NCI-H1436 (cell line): ENCODE results near the gene TEX264.
"Not testable (repeated sequence)": the region's sequence is repeated elsewhere in the genome, so short reads cannot be mapped to it uniquely, and the experiment has no call there.

ENCODE experiments used
- DNase-seq: peaks from one replicate; lab custom pipeline; 2025; lab: John Stamatoyannopoulos, UW

TEX264 gene, protein sequence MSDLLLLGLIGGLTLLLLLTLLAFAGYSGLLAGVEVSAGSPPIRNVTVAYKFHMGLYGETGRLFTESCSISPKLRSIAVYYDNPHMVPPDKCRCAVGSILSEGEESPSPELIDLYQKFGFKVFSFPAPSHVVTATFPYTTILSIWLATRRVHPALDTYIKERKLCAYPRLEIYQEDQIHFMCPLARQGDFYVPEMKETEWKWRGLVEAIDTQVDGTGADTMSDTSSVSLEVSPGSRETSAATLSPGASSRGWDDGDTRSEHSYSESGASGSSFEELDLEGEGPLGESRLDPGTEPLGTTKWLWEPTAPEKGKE

DNA sequence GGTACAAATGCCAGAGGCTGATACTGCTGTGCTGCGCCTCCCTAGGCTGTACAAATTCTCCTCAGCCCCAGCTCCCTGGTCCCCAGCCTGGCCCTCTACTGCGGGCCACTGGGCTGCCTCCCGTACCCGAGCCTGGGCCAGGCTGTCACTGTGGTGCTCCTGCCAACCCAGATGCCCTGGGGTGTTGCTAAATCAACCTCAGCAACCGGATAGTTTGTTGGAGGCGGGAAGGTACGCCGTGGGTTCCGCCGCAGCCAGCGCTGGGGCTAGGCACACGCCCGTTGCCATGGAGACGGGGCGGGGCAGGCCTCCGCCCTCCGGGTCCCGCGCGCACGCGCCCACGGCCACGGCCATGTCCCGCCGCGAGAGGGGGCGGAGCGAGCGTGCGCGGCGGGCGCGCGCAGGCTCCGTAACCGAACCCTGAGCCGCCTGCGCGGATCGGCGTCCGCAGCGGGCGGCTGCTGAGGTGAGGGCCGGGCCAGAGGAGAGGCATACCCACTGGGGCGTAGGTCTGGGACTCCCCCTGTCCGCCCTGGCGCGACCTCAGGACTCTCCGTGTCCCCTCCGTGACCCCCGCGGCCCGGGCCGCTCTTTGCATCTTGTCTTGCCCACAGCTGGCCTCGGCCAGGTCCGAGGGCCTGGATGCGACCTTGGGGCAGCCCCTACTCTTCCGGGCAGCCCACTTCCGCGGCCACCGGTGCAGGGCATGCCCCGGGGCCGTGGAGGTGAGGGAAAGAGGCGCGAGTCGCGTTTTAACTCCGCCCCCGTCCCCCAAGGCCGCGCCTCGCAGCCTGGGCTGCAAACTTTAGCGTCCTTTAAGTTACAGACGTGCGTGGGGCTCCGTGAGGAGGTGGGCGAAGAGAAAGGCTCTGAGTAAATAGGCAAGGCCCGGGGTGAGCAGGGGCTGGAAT, at the start of gene TEX264:
Gene TEX264 (plus strand): TSS at position 430 of the 911 bp plus-strand sequence. CDS start 3,053 bp downstream, outside the sequence.
- peak; percentile 76 for DNase-seq

GRCh38 chr3:51622413-51622812, 48.6 kb upstream of the TEX264 start:
- DNase-seq = no peak

- DNase-seq = no peak
Observed at GRCh38 chr3:51622868-51623267, 48.2 kb upstream of the TEX264 start.

DNA sequence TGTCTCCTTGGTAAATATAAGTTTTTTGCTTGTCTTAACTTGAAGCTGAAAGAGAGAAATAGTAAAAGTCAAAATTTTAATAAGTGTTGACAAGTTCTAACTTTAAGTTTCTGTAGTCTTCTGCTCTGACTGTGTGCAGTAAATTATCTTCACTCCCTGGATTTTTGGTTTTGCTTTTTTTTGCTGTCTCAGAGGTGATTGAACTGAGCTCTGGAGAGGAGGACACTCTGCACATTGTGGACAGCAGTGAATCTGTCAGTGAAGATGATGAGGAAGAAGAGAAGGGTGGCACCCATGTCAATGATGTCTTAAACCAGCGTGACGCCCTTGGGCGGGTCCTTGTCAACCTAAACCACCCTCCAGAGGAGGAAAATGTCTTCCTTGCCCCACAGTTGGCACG, 40.5 kb upstream of the TEX264 start:
- no peak for DNase-seq

DNA sequence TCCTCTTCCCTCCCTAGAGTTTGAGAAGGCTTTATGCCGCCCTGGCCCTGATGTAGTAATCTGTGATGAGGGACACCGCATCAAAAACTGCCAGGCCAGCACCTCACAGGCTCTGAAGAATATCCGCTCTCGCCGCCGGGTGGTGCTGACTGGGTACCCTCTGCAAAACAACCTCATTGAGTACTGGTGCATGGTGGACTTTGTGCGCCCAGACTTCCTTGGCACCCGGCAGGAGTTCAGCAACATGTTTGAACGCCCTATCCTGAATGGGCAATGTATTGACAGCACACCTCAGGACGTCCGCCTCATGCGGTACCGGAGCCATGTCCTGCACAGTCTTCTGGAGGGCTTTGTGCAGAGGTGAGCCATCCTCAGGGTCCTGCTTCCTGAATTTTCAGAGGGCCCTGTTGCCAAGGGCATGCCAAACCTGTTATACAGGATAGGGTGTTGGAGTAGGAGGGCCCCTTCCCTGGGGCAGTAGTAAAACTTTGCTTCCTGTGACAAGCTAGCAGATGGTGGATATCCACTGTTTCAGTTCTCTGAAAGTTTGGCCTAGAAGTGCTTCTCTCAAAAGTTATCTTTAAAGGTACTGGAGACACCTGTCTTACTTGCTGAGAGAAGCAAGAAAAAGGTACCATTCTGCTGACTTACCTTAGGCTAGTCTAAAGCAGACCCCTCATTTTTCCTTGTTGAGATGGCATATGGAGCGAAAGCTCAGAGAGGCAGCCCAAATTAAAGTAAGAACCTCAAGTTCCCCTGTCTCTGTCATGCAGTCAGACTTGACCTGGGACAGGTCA, 33.7 kb upstream of the TEX264 start:
- DNase-seq = no peak

- no peak for DNase-seq
Observed at GRCh38 chr3:51637941-51638471, 33.0 kb upstream of the TEX264 start.

DNA sequence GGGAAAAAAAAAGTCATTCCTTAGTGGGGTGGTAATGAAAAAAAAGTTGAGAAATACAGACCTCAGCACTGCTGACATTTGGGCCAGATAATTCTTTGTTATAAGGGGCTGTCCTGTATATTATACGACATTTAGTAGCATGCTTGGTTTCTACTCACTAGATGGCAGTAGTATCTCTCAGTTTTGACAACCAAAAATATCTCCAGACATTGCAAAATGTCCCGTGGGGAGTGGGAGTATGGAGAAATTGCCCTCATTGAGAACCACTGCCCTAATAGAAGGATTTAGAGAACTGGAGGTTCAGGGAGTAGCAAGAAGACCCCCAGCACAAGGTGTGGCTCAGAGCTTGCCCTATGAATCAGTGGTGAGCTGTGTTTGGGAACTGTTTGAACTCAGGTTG, 28.6 kb upstream of the TEX264 start:
- DNase-seq = no peak

DNA sequence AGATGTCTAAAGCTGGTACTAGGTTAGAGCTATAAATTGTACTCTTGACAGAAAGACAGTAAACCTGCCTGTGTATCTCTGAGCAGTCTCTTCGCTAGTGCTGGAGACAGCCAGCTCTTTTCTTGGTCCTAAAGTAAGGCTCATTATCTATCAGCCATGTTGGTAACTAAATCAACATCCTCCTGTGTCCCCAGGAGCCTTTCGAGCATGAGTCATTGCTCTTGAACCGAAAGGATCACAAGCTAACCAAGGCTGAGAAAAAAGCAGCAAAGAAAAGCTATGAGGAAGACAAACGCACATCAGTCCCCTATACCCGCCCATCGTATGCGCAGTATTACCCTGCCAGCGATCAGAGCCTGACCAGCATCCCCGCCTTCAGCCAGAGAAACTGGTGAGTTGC, 25.0 kb upstream of the TEX264 start:
- DNase-seq = no peak

DNA sequence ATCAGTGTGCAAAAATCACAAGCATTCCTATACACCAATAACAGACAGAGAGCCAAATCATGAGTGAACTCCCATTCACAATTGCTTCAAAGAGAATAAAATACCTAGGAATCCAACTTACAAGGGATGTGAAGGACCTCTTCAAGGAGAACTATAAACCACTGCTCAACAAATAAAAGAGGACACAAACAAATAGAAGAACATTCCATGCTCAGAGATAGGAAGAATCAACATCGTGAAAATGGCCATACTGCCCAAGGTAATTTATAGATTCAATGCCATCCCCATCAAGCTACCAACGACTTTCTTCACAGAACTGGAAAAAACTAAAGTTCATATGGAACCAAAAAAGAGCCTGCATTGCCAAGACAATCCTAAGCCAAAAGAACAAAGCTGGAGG, 18.9 kb upstream of the TEX264 start:
- not testable (repeated sequence) for DNase-seq

GRCh38 chr3:51653409-51653808, 17.6 kb upstream of the TEX264 start:
- DNase-seq = not testable (repeated sequence)

DNA sequence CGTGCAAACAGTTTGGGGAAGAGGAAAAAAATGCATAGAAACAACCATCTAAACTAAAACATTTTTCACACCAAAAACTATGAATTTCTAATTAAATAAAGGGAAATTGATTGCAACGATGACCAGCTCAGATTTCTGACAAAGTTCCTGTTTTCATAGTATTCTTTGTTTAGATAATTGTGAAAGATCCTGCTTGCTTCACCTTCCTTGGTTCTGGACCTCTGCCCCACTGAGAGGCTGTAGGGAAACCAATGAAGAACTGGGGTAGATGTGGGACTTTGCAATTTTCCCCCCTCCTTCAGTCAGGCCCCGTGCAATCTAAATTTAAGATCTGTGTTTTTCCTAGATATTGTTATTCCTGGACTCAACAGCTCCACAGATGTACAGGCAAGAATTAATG, 13.8 kb upstream of the TEX264 start:
- DNase-seq = no peak

GRCh38 chr3:51659942-51660341, 11.1 kb upstream of the TEX264 start:
- no peak for DNase-seq

GRCh38 chr3:51662456-51662855, 8.6 kb upstream of the TEX264 start:
- no peak for DNase-seq

DNA sequence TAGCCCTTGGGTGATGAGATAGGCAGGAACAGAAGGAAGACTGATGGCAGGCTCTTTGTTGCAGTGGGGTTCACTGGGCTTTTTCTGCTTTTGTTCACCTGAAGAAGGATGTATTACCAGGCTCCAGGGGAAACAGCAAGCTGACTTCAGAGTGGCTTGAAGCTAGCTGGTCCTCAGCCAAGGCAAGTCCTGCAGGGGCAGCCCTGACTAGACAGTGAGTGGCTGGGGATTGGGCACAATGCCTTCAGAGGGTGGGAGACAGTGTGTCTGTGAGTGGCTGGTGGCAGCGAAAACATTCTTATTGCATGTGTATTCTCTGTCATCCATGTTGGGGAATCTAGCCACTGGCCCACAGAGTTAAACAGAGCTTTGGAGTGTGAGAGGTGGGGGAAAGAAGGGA, 2.3 kb upstream of the TEX264 start:
- DNase-seq = no peak

DNA sequence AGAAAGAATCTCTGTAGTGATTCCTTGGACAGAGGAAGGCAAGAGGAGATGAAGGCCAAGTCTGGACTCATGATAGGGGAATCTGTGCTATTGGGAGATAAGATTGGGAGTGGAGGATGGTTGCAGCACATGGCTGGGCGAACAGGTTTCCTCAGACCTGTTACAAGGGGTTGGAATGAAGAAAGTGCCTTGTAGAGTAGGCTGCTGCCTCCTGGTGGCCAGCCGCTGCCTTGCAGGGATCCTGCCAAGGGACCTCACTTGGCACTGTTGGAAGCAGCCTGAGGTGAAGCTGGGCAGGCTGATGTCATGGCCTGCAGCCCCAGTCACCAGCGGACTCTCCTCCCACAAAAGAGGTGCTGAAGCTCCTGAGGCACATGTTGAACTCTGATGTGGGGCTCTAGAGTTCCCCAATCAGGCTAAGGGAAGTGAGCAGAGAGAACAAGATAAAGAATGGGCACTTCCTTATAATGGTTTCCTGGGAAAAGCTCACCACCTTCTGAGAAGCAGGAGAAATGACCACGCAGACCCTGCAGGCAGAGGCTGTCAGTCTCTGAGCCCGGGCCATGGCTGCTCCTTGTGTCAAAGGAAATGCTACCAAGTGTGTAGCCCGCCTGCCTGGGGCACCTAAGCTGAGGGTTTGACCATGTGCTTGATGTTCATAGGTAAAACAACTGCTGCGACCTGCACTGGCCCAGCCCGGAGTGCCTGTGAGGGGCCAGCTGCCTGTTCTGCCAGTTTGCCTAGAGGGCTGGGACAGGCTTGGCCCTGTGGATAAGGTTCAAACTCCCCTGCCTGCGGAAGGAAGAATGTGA, 1.6 kb upstream of the TEX264 start:
- peak; percentile 37 for DNase-seq

- DNase-seq = no peak
Observed at GRCh38 chr3:51670053-51670822, 814 bp upstream of the TEX264 start.

DNA sequence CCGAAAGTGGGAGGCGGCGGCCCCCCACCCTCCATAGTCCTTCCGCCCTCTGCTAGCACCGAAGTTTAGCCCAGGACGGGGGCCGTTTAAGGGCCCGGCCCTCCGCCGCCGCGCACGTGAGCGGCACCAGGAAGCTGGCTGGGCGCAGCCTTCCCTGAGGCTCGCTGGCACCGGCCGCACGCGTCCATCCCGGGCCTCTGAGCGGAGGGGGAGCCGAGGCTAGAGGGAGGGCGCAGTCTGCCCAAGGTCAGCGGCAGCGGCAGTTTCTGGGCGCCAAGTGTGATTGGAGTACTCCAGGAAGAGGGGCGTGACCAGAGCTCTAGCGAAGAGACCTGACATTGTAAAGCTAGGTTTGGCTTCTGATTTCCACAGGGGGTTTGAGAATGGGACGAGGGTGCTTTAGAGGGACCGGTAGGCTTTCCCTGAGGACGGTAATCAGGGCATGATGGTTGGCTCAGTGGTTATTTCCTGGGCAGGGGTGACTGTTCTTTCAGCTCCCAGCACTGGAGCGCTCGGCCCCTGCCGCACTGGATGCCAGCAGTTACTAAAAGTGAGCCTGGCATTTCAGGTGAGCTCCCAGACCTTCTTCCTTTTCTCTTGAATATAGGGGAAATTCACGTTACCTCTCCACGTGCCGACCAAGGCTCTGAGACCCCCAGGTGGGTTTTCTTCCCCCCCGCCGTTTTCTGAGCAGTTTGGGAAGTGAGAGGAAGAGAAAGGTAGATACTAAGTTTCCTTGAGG, 853 bp downstream of the TEX264 start:
- DNase-seq = peak; percentile 4

DNA sequence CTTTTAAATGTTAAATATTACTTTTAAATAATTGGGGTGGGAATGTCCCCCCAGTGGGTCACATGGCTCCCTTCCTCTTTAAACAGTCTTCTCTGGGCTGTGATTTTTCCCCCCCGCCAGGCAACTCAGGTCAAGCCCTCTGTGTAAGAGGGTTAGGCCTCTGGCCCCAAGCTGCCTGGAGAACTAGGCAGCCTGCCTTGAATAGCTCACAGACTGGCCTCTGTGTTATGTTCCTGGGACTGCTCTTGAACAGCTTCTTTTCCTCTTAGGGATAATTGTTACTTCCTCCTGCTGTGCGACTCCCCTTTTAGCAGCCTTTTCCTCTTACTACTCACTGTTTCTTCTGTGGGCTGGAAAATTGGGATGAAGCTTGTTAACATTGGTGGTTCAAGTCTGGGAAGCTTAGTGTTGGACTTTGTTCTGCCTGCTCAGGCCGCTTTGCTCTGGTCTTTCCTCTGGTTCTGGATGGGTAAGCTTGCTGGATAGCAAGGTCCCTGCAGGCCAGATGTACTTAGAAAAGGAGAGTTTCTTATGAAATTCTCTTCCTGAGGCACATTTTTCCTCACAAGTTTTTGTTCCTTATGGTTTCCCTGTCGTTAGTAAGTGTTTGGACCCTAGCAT, 2.2 kb downstream of the TEX264 start:
- no peak for DNase-seq
